ENCODE measurements around the gene SLCO4A1. TPM values are rescaled to one million over a fixed set of nuclear protein-coding genes. Genes with fewer than 3 reads are reported as not detected.

The SLCO4A1 gene
- total RNA-seq, 1 donor from 2014 or later: 1.4 TPM

GRCh38 chr20:62685781-62686555, 43.7 kb downstream of the SLCO4A1 start:
- Mint-ChIP-seq H3K9me3 (ENCODE audit: unreplicated experiment) (no peaks in the 10 kb centered on the region), H3K27ac (ENCODE audit: unreplicated experiment) (no peak overlapping the region), H3K4me1 (ENCODE audit: unreplicated experiment) (peaks cover 12% of the 10 kb centered on the region), H3K4me3 (ENCODE audit: unreplicated experiment) (no peak overlapping the region), H3K27me3 (ENCODE audit: unreplicated experiment) (peaks cover 11% of the 10 kb centered on the region), H3K36me3 (ENCODE audit: low read depth, unreplicated experiment) (no peaks in the 10 kb centered on the region)
- DNase-seq (ENCODE audit: low spot score): no peak
- TF ChIP-seq CTCF (IDR thresholded peaks at IDR 0.05; ENCODE audit: unreplicated experiment): no peak

- Mint-ChIP-seq H3K4me3 (ENCODE audit: unreplicated experiment) (no peak overlapping the region), H3K36me3 (ENCODE audit: low read depth, unreplicated experiment) (no peaks in the 10 kb centered on the region), H3K4me1 (ENCODE audit: unreplicated experiment) (peaks cover 12% of the 10 kb centered on the region), H3K27ac (ENCODE audit: unreplicated experiment) (no peak overlapping the region), H3K27me3 (ENCODE audit: unreplicated experiment) (peaks cover 9% of the 10 kb centered on the region), H3K9me3 (ENCODE audit: unreplicated experiment) (no peaks in the 10 kb centered on the region)
- DNase-seq (ENCODE audit: low spot score): no peak
- TF ChIP-seq CTCF (IDR thresholded peaks at IDR 0.05; ENCODE audit: unreplicated experiment): no peak
These were observed 44.8 kb downstream of the SLCO4A1 start for GRCh38 chr20:62686869-62687830.

GRCh38 chr20:62688083-62688482, 45.8 kb downstream of the SLCO4A1 start:
- no peak for TF ChIP-seq CTCF (IDR thresholded peaks at IDR 0.05; ENCODE audit: unreplicated experiment)
- DNase-seq (ENCODE audit: low spot score): no peak
- no peaks in the 10 kb centered on the region for H3K9me3 Mint-ChIP-seq (ENCODE audit: unreplicated experiment)
- H3K4me1 Mint-ChIP-seq (ENCODE audit: unreplicated experiment): peaks cover 12% of the 10 kb centered on the region
- no peak overlapping the region for H3K4me3 Mint-ChIP-seq (ENCODE audit: unreplicated experiment)
- no peak overlapping the region for H3K27ac Mint-ChIP-seq (ENCODE audit: unreplicated experiment)
- H3K27me3 Mint-ChIP-seq (ENCODE audit: unreplicated experiment): peaks cover 7% of the 10 kb centered on the region
- H3K36me3 Mint-ChIP-seq (ENCODE audit: low read depth, unreplicated experiment): no peaks in the 10 kb centered on the region

GRCh38 chr20:62688855-62689460, 46.7 kb downstream of the SLCO4A1 start:
- Mint-ChIP-seq H3K4me3 (ENCODE audit: unreplicated experiment) (no peak overlapping the region), H3K9me3 (ENCODE audit: unreplicated experiment) (no peaks in the 10 kb centered on the region), H3K27me3 (ENCODE audit: unreplicated experiment) (peaks cover 5% of the 10 kb centered on the region), H3K36me3 (ENCODE audit: low read depth, unreplicated experiment) (no peaks in the 10 kb centered on the region), H3K27ac (ENCODE audit: unreplicated experiment) (no peak overlapping the region), H3K4me1 (ENCODE audit: unreplicated experiment) (peaks cover 12% of the 10 kb centered on the region)
- TF ChIP-seq CTCF (IDR thresholded peaks at IDR 0.05; ENCODE audit: unreplicated experiment): peak; percentile 19
- no peak for DNase-seq (ENCODE audit: low spot score)

All from endothelial cell (in vitro differentiated cells).